HG02623 (cell line): ENCODE data around the gene ACSF3.

Experiments
- ATAC-seq: cut with Tn5 transposase; IDR thresholded peaks from one replicate; pipeline ENCODE4 v1.9.1; 2021; ENCODE audit warnings: moderate library complexity; ENCODE audit not compliant: unreplicated experiment

ACSF3 gene

DNA sequence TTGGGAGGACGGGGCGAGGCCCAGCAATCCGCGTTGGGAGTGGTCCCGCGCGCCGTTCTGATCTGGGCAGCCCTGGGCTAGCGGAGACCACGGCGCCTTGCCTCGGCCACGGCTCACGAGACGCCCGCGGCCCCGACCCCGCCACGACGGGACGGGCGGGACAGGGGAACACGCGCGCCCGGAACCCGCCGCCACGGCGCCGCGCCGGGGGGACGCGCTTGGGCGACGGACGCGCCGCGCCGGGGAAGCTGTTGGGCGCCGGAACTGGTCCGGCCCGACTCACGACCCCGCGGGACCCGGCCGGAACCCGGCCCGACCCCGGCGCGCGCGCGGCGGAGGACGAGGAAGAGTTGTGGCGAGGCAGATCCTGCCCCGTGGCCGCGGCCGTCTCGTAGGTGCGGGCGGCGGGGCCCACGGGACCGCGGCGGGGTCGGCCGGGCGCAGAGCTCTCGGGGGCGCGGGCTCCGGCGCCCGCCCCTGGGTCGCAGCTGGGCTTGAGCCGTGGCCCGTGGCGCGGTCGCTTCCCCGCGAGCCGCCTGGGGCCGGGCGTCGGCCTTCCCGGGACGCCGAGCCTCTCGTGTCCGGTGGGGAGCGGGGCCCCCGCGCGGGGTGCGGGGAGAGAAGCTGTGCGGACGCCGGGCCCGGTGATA is at the start of gene ACSF3:
Gene ACSF3, plus strand, starts transcription at position 251 of the 650 bp plus-strand sequence. CDS start 6,830 bp downstream, outside the sequence.
- ATAC-seq, result no peak

DNA sequence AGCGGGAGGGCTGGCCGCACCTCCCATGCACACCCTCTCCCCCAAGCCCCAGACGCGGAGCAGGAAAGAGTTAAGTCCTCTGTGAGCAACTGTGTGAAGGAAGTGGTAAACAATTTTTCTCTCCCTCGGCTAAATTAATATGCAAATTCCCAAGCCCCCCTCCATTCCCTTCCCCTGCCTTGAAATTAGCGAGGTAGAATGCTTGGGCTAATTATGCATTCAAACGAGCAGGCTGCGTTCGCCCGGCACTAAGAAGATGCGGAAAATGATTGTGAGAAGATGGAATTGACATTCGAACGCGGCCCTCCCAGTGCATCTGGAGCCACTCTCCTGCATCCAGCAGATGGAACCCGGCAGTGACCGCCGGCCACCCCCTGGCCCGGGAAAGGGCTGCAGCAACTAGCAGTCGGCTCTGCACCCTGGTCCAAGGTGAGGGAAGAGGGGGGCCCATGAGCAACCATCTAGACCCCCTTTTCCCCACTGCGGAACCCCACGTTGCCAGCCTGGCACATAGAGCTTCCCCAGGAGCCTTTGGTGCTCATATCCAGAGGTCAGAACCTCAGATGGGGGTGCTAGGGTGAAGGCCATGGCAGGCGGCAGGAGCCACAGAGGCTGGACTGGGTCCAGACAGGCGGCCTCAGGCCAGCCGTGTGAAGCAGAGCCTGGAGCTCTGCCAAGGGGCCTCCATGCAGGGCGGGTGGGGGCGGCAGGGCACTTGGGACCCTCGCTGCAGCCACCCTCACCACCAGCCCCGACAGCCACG is 49.1 kb upstream of the ACSF3 start:
- no peak for ATAC-seq

DNA sequence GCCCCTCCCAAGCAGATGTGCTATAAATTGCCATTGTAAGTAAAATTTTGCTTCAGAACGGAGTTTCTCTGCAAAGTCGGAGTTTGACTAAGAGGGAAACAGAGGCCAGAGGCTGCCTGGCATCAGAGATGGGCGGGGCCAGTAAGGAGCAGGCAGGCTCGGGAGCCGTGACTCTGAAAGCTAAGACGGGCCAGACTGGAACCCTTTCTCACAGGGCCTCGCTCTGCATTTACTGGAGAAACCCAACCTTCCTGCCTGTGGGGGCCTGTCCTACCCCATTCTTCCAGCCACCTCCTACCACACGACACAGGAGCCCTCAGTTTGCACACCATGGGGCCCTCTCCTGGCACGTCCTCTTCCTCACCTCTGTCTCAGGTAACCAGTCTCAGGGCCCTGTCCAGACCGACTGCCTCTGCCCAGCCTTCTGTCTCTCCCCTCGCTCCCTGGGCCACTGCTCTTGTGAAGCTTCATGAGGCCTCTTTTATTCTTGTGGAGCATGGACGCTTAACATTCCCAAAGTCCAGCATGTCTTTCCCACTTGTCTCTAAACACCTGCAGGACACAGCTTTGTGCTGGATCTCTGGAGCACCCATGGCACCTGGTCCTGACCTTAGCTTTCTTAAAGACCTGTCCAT is 48.4 kb upstream of the ACSF3 start:
- no peak for ATAC-seq

DNA sequence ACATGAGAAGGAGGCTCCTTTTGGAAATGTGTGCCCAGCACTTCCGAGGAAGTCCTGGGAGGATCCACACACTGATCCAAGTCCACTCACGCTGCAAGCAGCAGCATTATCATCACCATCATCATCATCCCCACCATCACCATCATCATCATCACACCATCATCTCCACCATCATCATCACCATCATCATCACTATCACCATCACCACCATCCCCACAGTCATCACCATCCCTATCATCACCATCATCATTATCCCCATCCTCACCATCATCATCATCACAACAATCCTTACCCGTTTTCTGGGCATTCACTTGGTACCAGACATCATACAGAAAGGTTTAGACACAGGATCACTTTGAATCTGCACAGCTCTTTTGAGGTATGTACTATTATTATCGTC is 47.8 kb upstream of the ACSF3 start:
- no peak for ATAC-seq

DNA sequence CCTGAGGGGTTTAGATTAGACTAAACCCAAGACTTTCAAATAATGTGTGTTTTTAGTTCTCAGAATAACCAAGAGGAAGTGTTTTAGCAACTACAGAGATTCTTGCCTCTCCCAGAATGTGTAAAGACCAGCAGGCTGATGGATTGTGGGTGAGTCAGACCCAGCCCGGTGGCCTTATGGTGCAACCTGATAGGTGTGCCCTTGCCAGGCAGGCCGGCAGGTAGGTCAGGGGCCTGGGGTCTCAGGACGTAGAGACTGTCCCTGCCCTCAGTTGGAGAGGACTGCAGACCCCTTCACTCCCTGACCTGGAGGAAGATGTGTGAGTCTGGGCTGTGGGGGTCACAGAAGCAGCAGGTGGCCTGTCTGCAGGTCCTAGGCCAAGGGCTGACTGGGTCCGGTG is 47.2 kb upstream of the ACSF3 start:
- ATAC-seq, result no peak

DNA sequence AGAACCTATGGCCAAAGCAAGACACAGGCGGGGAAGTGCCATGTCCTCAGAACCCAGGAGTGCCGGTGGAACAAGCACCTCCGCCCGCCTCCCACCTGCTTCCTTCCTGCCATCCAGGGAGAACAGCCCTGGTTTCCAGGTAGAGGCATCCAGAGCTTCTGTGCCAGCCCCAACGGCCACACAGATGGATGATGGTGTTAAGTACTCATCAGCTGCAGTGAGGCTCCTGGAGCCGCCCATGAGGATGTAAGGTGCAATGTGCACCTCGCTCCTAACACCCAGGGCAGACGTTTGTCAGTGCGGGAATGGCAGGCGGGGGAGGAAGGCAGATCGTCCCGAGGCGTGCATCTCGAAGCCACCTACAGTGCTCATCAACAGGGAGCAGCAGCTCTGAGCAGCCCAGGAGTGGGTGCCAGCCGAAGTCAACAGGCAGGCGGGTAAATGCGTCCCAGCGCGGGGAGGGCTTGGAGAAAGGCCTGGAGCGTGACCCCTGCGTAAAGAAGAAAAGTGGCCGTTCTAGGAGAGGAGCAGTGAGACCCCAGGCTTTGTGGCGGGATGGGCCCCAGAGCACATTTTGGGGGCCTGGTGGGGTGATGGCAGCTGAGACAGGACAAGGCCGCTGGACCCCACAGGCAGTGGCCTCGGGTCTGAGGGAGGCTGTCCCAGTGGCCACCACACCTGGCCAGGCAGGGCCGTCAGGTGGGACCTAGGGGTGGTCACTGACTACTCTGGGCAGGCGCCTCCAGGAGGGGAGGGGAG is 46.1 kb upstream of the ACSF3 start:
- no peak for ATAC-seq

DNA sequence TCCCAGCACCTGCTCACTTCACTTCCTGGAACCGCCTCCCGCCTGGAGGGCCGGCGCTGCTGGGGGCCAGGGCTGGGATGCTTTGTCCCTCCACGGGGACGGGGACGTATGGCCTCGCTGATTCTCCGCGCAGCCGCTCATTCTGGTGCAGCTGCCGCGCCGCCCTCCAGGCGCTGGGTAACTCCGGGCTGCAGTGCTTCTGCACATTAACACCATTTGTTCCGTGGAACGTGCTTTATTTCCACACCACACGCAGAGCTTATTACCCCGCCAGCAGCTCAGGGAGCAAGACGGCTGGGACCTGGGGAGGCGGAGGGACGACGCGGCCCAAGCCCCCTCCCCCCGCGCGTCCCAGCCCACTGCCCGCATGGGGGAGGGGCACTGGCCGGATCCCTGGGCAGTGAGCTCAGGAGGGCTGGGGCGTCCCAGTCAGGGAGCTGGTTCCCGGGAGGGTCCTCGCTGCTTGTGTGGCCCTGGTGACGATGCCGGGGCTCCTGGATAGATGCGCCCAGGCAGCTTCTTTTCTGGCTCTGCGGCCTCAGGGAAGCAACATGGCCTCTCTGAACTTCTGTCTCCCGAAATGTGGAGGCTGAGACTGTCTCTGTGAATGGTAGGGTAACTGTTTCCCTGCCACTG is 45.4 kb upstream of the ACSF3 start:
- ATAC-seq, result no peak

DNA sequence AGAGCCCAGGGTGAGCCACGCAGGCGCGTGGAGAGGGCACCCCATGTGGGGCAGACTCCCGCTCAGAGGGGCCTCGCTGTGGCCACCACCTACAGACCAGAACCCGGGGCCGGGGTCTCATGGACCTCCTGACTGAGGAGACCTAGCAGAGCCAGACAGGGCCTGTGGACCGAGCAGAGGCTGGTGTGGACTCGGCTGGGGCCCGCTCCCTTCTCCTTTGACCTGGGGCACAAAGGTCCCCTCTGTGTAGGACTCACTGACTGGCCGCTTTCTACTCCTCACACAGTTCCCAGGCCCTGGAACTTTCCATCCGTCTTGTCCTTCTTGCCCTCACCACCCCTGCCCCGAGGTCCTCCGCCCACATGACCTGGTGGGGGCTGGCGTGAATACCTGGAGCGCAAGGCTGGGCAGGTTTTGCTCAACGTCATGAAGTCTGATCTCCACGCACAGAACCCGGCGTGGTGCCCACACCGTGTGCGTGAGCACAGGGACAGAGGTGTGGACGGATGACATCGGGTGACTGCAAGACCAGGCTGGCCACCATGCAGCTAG is 44.7 kb upstream of the ACSF3 start:
- ATAC-seq, result no peak

DNA sequence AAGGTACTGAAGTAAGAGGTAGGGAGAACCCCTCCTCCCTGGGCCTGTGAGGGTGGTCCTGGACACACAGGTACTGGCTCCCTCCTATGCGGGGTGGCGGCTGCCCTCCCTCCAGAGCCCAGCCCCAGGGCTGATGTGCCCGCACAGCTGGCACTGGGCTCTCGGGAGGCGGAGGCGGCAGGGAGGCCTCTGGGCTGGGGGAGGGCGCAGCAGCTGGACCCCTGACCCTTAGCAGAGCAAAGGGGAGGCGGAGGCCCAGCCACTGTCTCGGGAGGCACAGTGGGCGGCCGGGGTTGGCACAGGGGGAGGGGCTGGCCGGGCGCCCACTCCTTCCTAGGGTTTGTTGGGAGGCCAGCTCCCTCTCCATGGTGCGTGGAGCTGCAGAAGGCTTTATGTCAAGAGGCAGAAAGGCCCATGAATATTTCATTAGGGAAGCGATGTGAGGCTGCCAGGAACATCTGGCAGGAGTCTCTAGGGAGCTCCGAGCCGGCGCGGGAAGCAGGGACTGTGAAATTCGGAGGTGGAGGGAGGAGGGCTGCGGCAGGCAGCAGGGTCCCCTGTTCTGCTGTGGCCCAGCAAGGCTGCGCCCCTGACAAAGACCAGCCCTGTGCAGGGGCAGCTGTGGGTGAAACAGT is 44.1 kb upstream of the ACSF3 start:
- ATAC-seq, result no peak

DNA sequence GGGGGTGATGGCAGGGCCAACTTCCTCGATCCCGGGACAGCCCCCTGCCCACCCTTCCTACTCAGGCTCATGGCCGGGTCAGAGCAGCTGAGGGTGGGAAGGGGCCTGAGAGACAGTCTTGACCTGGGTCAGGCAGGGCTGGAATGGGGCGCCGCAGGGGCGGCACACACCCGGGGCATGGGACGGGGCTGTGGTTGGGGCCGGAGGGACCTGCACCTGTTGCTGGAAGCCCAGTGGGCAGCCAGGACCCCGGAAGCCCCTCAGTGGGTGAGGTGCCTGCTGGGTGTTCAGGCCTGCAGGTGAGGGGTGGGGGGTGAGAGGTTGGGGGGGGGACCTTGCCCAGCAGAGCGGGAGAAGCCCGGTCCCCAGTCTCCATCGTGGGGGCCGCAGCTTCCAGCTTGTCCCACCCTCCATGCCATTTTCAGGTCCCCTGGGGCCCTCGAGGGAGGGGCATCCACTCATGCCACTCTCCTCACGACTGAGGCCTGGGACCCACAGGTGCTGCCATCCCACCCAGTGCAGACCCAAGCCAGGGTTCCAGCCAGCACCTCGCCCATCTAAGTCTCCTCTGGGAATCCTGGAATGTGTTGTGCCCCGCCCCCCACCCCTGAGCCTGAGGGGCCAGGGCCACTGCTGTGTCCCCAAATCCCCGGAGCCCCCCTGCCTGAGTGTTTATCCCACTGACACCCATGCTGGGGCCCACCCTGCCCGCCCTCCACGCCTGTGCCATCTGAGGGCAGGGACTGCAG is 43.4 kb upstream of the ACSF3 start:
- ATAC-seq, result no peak

DNA sequence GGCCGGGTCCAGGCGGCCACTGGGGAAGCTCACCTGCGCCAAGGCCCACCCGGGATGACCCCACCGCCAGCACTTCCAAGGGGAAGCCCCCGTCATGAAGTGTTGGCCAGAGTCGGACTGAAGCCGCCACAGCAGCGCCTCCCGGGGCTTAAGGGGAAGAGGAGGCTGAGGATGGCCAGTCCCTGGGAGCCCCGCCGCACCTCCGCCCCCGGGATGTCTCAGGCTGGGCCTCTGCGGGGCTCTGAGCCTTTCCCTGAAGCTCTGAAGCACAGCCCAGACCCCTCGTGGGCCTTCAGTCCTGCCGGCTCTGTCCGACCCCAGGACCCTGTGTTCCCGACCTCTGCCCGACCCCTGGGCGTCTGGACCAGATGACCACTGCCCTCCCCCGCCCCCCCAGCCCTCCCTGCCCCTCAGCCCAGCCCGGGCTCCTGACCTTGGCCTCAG is 42.8 kb upstream of the ACSF3 start:
- ATAC-seq, result no peak

DNA sequence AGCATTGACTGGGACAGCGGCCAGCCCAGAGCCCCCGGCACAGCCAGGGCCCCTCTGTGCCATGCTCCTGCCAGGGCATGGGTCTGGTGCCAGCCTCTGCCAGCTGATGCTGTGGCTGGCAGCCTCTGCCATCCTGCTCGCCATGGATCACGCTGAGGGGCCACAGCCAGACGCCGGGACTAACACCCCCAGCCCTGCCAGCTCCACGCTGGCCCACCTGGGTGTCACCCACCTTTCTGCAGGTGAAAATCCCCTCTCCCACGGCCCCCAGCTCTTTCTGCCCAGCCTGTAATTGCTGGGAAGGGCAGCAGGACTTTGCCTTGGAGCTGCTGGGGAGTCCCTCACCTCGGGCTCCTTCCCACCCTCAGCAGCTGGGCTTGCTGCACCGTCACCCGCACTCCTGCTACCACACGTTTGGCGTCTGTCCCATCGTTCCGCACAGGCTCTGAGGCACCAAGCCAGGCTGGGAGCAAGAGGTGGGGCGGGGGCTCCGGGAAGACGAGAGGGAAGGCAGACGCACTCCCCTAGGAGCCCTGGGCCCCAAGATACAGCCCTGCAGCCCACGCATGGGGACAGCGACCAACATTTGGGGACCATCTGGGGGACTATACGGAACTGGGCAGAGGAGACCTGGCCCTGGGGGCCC is 42.0 kb upstream of the ACSF3 start:
- no peak for ATAC-seq

DNA sequence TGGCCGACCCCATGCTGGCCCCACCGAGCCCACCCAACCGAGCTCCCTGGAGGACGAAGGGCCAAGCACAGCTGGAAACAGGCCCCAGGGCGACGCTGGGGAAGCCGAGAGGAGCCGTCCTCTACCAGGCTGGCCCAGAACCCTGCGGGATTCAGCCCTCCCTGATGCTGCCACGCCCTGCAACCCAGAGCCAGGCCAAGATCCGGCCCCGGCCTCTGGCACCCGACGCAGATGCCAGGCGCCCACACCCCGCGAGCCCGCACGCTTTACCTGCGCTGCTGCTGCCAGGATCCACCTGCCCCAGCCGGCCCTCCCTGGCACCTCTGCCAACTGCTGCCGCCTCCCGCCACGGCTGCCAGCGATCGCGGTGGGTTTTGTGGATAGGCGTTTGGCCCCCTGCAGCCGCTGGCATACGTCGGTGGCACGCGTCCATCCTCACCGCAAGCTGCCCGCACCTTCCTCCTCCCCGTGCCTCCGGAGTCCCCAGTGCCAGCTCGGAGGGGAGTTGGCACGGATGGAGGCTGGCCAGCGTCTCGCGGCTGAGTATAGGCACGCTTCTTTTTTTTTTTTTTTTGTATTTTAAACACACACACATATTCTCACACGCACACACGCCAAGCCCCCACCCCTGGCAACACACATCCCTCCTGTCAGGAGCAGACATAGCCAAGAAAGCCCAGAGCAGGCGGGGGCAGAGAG is 41.3 kb upstream of the ACSF3 start:
- ATAC-seq, result no peak

DNA sequence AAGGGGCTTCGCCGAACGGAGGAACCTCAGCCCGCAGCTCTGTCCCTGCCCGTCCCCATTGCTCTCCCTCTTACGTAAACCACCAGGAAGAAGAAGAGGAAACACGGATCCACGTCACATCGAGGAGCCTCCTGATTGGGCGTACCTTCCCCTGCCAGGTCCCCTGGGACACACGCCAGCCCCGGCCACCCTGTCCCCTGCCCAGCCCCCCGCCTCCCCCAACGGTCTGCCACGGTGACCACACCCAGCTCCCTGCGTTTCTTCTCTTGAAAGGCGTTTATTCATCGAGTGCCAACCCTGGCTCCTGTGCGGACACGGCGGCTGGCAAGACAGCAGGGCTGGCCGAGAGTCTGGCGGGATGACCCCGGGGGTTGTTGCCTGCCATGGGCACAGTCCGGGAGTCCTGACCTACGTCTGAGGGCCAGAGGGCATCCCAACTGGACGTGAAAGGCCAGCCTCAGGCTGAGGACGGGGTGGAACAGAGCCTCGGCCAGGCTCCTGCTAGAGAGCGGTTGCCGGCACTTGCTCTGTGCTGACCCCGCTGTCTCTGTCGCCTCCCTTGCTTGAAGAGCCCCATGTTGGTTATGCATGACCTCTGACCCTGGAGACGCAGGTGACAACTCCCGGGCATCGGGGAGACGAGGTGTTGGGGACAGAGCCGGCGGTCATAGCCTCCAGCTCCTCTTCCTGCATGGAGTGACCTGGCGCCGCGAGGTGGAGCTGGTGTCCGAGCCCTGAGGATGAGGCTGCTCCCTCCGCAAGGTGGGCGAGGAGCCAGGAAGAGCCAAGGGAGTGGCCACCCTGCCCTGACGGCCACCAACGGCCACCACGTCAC is 40.5 kb upstream of the ACSF3 start:
- no peak for ATAC-seq

DNA sequence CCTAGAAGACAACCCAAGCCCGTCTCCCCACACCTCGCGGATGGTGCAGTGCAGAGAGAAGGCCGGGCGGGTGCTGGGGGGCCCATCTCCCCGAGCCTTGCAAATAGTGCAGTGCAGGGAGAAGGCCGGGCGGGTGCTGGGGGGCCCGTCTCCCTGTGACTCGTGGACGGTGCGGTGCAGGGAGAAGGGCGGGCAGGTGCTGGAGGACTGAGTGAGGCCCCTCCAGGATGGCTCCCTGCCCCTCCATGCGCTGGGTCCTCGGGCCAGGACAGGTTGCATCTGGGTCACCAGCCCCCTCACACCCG is 40.0 kb upstream of the ACSF3 start:
- no peak for ATAC-seq

DNA sequence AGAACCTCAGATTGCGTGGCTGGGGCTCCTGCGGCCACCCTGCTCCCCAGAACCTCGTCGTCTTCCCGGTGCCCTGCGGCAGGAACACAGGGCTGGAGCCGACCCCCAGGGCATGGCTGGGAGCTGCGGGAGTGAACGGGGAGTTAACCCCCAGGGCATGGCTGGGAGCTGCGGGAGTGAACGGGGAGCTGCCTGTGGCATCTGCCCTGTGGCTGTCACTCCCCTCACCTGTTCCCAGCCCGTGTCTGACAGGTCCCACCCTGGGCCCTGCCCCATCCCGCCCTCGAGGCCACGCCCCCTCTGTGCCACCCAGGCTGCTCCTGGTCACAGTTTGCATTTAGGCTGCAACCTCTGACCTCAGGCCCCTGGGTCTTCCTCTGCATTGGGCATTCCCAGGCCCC is 39.4 kb upstream of the ACSF3 start:
- ATAC-seq, result no peak

DNA sequence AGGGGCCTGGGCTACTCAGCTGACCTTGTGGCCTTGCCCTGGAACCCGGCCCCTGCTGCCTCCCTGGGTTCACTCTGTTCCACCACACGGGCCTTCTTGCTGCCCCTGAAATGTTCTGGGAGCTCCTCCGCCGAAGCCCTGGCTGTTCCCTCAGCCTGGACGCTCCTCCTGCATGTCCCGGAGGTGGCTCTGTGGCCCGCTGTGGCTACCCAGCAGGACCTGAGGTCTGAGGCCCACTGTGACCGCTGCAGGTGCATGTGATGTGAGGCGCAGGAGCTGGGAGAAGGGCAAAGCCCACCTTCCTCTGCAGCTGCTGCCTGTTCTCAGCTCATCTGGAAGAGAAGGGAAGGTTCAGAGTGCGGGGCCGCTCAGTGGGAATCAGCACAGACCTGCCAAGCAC is 38.9 kb upstream of the ACSF3 start:
- no peak for ATAC-seq

DNA sequence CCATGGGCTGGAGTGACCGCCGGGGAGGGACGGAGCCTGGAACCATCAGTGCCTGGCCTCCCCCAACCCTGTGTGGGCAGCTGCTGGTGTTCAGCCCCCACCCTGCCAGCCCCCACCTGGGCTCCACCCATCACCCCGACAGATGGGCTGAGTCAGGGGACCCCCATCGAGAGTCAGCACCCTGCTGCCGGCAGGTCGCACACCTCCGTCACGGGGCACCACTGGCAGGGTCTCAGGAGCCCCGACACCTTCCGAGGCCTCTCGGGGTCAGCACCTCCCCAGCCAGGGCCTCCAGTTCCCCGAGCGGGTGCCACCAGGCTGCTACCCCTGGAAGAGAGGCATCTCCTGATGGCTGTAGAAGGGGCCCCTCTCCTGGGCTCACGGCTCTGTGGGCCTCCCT is 38.3 kb upstream of the ACSF3 start:
- ATAC-seq, result no peak
